SK-N-MC (cell line): ENCODE results near the gene CCDC127.
"Not testable (repeated sequence)": the region's sequence is repeated elsewhere in the genome, so short reads cannot be mapped to it uniquely, and the experiment has no call there.

Source experiments
- EZH2 ChIP-seq: fragments of 200-600 bp; sonication (generic); IDR thresholded peaks from one replicate; pipeline ENCODE4 v1.6.1; 2017; ENCODE audit warnings: antibody characterized with exemption
- FOXP2 ChIP-seq: optimal IDR thresholded peaks from 2 replicates; pipeline ENCODE3; 2011; ENCODE audit warnings: mild to moderate bottlenecking, moderate library complexity; ENCODE audit not compliant: insufficient read depth; ENCODE audit errors: extremely low read length, control extremely low read depth
- POLR2AphosphoS5 ChIP-seq: IDR thresholded peaks from 2 replicates; pipeline ENCODE4 v1.6.1; 2012; ENCODE audit warnings: mild to moderate bottlenecking, low read depth, low read length, borderline replicate concordance

GRCh38 chr5:256347-256746 lies 38.4 kb upstream of the CCDC127 start:
- not testable (repeated sequence) for TF ChIP-seq EZH2, POLR2AphosphoS5, FOXP2
